H7 (cell line): ENCODE results near the gene ZKSCAN8. TPM values are rescaled to one million over a fixed set of nuclear protein-coding genes. Genes with fewer than 3 reads are reported as not detected.

ENCODE experiments used
- DNase-seq: peaks from one replicate; pipeline ENCODE4 v3.0.0; 2012
- H3K27me3 ChIP-seq: 2 replicates; pipeline ENCODE4 v1.6.0; 2011; ENCODE audit warnings: mild to moderate bottlenecking, low read length; ENCODE audit not compliant: control insufficient read depth, insufficient read depth
- H3K36me3 ChIP-seq: replicated peaks from 2 replicates; pipeline ENCODE4 v1.5.1; 2011; ENCODE audit warnings: low read length; ENCODE audit not compliant: control insufficient read depth, insufficient read depth
- H3K4me3 ChIP-seq: 2 replicates; pipeline ENCODE4 v1.5.1; 2011; ENCODE audit warnings: low read depth, mild to moderate bottlenecking, control low read depth, low read length, moderate library complexity; ENCODE audit not compliant: insufficient read depth
- total RNA-seq: library from RNA; depleted of rRNA; stranded (reverse); fragments of >200 nt; shearing (Covaris generic); gene quantifications from 2 replicates; pipeline ENCODE4 v1.2.3, GENCODE V29; 2014; rRNA removed

ZKSCAN8 gene
- total RNA-seq, 1 experiment from 2014 or later = 13.4 TPM

- DNase-seq = no peak
- Histone ChIP-seq H3K27me3 (peaks cover 73% of the 10 kb centered on the region), H3K36me3 (no peaks in the 10 kb centered on the region), H3K4me3 (no peak overlapping the region)
These were observed 64.8 kb downstream of the ZKSCAN8 start for GRCh38 chr6:28206527-28206926.

- DNase-seq = peak; percentile 46
- Histone ChIP-seq H3K4me3 (peak overlapping the region; percentile 45), H3K27me3 (peaks cover 77% of the 10 kb centered on the region), H3K36me3 (no peaks in the 10 kb centered on the region)
These were observed 65.3 kb downstream of the ZKSCAN8 start for GRCh38 chr6:28206928-28207509.

- H3K4me3 ChIP-seq = peak overlapping the region; percentile 45
- H3K27me3 ChIP-seq = peaks cover 78% of the 10 kb centered on the region
- no peaks in the 10 kb centered on the region for H3K36me3 ChIP-seq
- peak; percentile 65 for DNase-seq
These were observed 65.9 kb downstream of the ZKSCAN8 start for GRCh38 chr6:28207510-28208110.

- H3K4me3 ChIP-seq = peak overlapping the region; percentile 45
- peaks cover 78% of the 10 kb centered on the region for H3K27me3 ChIP-seq
- H3K36me3 ChIP-seq = no peaks in the 10 kb centered on the region
- peak; percentile 59 for DNase-seq
These were observed 66.5 kb downstream of the ZKSCAN8 start for GRCh38 chr6:28208111-28208659.

Other genes with a start within 250 kb of the ZKSCAN8 start
- gene OR2B2, start 229.5 kb upstream of the ZKSCAN8 start, total RNA-seq = not detected in 2 replicates
- not detected in 2 replicates for gene OR2B6, start 184.6 kb upstream of the ZKSCAN8 start, total RNA-seq
- gene ZNF165, start 61.3 kb upstream of the ZKSCAN8 start, total RNA-seq = 2.1 and 3.5 TPM in 2 replicates
- 4.0 and 4.3 TPM in 2 replicates for gene ZSCAN16, start 17.3 kb upstream of the ZKSCAN8 start, total RNA-seq
- 15.6 and 20.4 TPM in 2 replicates for gene ZSCAN9, start 83.4 kb downstream of the ZKSCAN8 start, total RNA-seq
- gene ZKSCAN4, start 110.4 kb downstream of the ZKSCAN8 start, total RNA-seq = 5.6 and 6.7 TPM in 2 replicates
- gene NKAPL, start 117.4 kb downstream of the ZKSCAN8 start, total RNA-seq = not detected in 2 replicates
- 11.0 and 14.8 TPM in 2 replicates for gene ZSCAN26, start 125.3 kb downstream of the ZKSCAN8 start, total RNA-seq
- 6.3 and 6.8 TPM in 2 replicates for gene PGBD1, start 139.7 kb downstream of the ZKSCAN8 start, total RNA-seq
- 5.6 and 5.8 TPM in 2 replicates for gene ZSCAN31, start 194.3 kb downstream of the ZKSCAN8 start, total RNA-seq
- 6.5 and 8.1 TPM in 2 replicates for gene ZKSCAN3, start 208.1 kb downstream of the ZKSCAN8 start, total RNA-seq